ENCODE results near the gene CBFA2T2. TPM values are rescaled to one million over a fixed set of nuclear protein-coding genes. Genes with fewer than 3 reads are reported as not detected.

Gene CBFA2T2
- total RNA-seq, 1 donor from 2014 or later: 10.7 TPM

DNA sequence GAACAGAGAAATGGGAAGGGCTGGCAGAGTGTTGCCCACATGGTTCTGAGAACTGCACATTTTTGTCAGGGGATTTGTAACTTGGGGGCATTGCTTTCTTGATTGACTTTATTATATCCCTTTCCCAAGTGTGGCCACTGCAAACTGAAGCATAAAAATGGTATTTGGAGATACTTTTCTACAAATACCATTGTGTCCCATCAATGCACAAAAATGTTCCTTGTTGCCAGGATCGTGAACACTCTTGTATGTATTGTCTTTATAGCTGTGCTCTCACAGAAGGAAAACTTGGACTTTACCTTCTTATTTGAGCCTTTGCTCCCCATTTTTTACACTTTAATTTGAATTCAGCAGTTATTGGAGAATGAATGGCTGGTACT is 115.1 kb downstream of the CBFA2T2 start:
- H3K36me3 ChIP-seq: peaks cover 39% of the 10 kb centered on the region
- H3K27me3 ChIP-seq (ENCODE audit: low read depth): no peaks in the 10 kb centered on the region
- no peak overlapping the region for H3K4me3 ChIP-seq
- H3K27ac ChIP-seq (replicated peaks): no peak overlapping the region
- intact Hi-C loops (cut with micrococcal nuclease): no loop called here
- peaks cover 18% of the 10 kb centered on the region for H3K4me1 ChIP-seq
- TF ChIP-seq, protein P1, sequence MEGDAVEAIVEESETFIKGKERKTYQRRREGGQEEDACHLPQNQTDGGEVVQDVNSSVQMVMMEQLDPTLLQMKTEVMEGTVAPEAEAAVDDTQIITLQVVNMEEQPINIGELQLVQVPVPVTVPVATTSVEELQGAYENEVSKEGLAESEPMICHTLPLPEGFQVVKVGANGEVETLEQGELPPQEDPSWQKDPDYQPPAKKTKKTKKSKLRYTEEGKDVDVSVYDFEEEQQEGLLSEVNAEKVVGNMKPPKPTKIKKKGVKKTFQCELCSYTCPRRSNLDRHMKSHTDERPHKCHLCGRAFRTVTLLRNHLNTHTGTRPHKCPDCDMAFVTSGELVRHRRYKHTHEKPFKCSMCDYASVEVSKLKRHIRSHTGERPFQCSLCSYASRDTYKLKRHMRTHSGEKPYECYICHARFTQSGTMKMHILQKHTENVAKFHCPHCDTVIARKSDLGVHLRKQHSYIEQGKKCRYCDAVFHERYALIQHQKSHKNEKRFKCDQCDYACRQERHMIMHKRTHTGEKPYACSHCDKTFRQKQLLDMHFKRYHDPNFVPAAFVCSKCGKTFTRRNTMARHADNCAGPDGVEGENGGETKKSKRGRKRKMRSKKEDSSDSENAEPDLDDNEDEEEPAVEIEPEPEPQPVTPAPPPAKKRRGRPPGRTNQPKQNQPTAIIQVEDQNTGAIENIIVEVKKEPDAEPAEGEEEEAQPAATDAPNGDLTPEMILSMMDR (IDR thresholded peaks at IDR 0.05; ENCODE audit: borderline replicate concordance): no peak
- no peaks in the 10 kb centered on the region for H3K9me3 ChIP-seq (replicated peaks)
- no peak for DNase-seq

DNA sequence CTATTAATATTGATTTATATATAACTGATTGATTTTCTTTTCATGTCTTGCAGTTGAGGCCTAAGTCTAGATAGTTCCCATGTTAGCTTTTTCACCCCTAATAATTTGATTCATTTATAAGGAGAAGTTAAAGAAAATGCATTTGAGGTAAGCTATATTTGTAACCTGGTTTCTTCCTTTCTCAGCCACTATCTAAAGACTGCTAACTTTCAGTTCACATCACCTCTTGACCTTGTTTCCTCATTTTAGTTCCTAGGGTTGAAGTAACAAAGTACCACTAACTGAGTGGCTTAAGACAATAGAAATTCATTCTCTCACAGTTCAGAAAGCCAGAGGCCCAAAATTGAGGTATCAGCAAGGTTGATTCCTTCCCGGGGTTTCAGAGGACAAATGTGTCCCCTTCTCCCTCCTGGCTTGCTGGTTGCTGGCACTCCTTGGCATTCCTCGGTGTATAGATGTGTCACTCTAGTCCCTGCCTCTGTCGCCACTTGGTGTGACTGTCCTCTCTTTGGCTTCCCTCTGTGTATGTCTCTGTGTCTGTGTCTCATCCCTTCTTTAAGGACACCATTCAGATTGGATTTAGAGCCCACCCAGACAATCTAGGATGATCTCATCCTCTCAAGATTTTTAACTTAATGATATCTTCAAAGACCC is 116.3 kb downstream of the CBFA2T2 start:
- no peaks in the 10 kb centered on the region for H3K9me3 ChIP-seq (replicated peaks)
- no peak overlapping the region for H3K4me3 ChIP-seq
- TF ChIP-seq, protein P1 (IDR thresholded peaks at IDR 0.05; ENCODE audit: borderline replicate concordance): no peak
- H3K4me1 ChIP-seq: peaks cover 18% of the 10 kb centered on the region
- intact Hi-C loops (cut with micrococcal nuclease): no loop called here
- no peaks in the 10 kb centered on the region for H3K27me3 ChIP-seq (ENCODE audit: low read depth)
- peaks cover 36% of the 10 kb centered on the region for H3K36me3 ChIP-seq
- no peak for DNase-seq
- no peak overlapping the region for H3K27ac ChIP-seq (replicated peaks)

DNA sequence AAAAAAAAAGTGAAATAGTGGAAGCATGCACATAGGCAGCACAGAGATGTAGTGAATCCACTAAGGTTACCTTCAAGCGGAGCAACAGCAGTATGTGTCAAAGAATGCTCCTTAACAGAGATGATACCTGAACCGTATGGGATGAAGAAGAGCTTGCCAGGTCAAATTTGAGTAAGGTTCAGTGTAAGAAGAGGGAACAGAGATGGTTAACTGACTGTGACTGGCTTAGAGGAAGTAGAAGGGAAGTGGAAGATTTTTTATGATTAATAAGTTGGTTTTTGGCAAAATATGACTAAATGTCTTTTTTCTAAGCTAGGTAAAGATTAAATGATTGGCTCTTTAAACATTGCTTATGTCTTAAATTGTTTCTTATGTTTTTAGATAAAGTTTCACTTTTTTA is 119.6 kb downstream of the CBFA2T2 start:
- Histone ChIP-seq H3K4me1 (peaks cover 12% of the 10 kb centered on the region), H3K36me3 (peaks cover 65% of the 10 kb centered on the region), H3K27me3 (ENCODE audit: low read depth) (no peaks in the 10 kb centered on the region), H3K27ac (replicated peaks) (no peak overlapping the region), H3K4me3 (no peak overlapping the region), H3K9me3 (replicated peaks) (no peaks in the 10 kb centered on the region)
- intact Hi-C loops (cut with micrococcal nuclease): no loop called here
- DNase-seq: no peak
- TF ChIP-seq, protein P1 (IDR thresholded peaks at IDR 0.05; ENCODE audit: borderline replicate concordance): no peak

DNA sequence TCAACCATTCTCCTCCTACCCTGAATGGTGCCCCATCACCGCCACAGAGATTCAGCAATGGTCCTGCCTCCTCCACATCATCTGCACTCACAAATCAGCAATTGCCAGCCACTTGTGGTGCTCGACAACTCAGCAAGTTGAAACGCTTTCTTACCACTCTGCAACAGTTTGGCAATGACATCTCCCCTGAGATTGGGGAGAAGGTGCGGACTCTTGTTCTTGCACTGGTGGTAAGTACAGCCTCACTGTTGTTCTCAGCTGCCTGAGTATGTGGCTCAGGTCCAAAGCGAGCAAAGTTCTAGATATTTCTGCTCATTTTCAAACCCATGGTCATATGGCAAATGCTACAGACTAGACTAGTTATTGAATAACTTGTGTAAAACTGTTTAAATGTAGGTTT is 121.2 kb downstream of the CBFA2T2 start:
- H3K9me3 ChIP-seq (replicated peaks): no peaks in the 10 kb centered on the region
- H3K36me3 ChIP-seq: peaks cover 73% of the 10 kb centered on the region
- no peak overlapping the region for H3K27ac ChIP-seq (replicated peaks)
- H3K4me3 ChIP-seq: no peak overlapping the region
- TF ChIP-seq, protein P1 (IDR thresholded peaks at IDR 0.05; ENCODE audit: borderline replicate concordance): no peak
- no peak for DNase-seq
- no peaks in the 10 kb centered on the region for H3K27me3 ChIP-seq (ENCODE audit: low read depth)
- H3K4me1 ChIP-seq: peaks cover 4% of the 10 kb centered on the region
- intact Hi-C loops (cut with micrococcal nuclease): no loop called here

DNA sequence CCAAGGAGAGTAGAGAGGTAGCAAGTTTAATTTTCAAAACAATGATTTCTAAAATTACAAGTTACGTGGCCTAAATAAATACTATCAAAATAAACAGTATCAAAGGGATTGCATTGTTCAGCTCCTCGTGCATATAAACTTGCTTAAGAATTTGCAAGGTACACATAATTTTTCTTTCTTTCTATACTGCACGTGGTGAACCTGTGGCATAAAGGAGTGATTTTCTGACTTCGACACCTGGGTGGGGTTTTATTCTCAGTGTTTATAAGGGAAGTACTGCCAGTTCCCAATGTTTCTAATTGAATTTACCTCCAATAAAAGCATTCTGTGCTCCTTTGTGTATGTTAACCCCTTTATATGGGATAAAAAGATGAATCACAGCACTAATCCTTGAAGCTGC is 122.1 kb downstream of the CBFA2T2 start:
- no peak overlapping the region for H3K27ac ChIP-seq (replicated peaks)
- peaks cover 74% of the 10 kb centered on the region for H3K36me3 ChIP-seq
- H3K9me3 ChIP-seq (replicated peaks): no peaks in the 10 kb centered on the region
- no peak for DNase-seq
- TF ChIP-seq, protein P1 (IDR thresholded peaks at IDR 0.05; ENCODE audit: borderline replicate concordance): no peak
- H3K4me1 ChIP-seq: no peaks in the 10 kb centered on the region
- intact Hi-C loops (cut with micrococcal nuclease): no loop called here
- H3K27me3 ChIP-seq (ENCODE audit: low read depth): no peaks in the 10 kb centered on the region
- no peak overlapping the region for H3K4me3 ChIP-seq
